SK-N-SH (cell line): ENCODE measurements around the gene LIX1L. TPM values are rescaled to one million over a fixed set of nuclear protein-coding genes. Genes with fewer than 3 reads are reported as not detected.

Source experiments
- CTCF ChIA-PET: fragments of 300-600, 350-600 bp; formaldehyde crosslinking; extraction: SDS; loops from one replicate; lab custom pipeline; 2021; lab: Yijun Ruan, JAX
- POLR2A ChIA-PET: fragments of 350-600 bp; sonication (Branson Sonifier 250); formaldehyde crosslinking; extraction: SDS; loops from one replicate; lab custom pipeline; 2020; ENCODE audit warnings: antibody characterized with exemption, inconsistent platforms; lab: Yijun Ruan, JAX
- DNase-seq: peaks from one replicate; pipeline ENCODE4 v3.0.0; 2012
- H2AFZ ChIP-seq: fragments of 200-600 bp; sonication (generic); 2 replicates; pipeline ENCODE4 v1.8.1; 2016; ENCODE audit warnings: antibody characterized with exemption, mild to moderate bottlenecking, low read depth
- H3F3A ChIP-seq: fragments of 200-600 bp; sonication (generic); replicated peaks from 2 replicates; pipeline ENCODE3; 2016; ENCODE audit warnings: antibody characterized with exemption, mild to moderate bottlenecking; ENCODE audit not compliant: insufficient read depth
- H3K27ac ChIP-seq, 2 experiments: fragments of 200-500 bp in 1 of 2; fragments of 200-600 bp in 1 of 2; sonication (Bioruptor generic) in 1 of 2; sonication (generic), shearing (Covaris generic) in 1 of 2; 2 replicates each; pipeline versions ENCODE4 v1.5.1 to v1.6.1; 2014 to 2016; ENCODE audit warnings: low read depth in 2 of 2, inconsistent platforms in 1 of 2, low read length in 1 of 2, mild to moderate bottlenecking in 1 of 2, mixed read lengths in 1 of 2
- H3K27me3 ChIP-seq: fragments of 200-600 bp; sonication (generic), shearing (Covaris generic); 2 replicates; pipeline ENCODE4 v1.6.1; 2016; ENCODE audit warnings: mixed run types; ENCODE audit not compliant: insufficient read depth
- H3K36me3 ChIP-seq, 2 experiments: fragments of 200-500 bp in 1 of 2; fragments of 200-600 bp in 1 of 2; sonication (Bioruptor generic) in 1 of 2; sonication (generic) in 1 of 2; replicated peaks in 1 of 2; 2 replicates each; pipeline versions ENCODE3 to v1.5.1; 2014 to 2016; ENCODE audit warnings: low read length in 1 of 2, mild to moderate bottlenecking in 1 of 2; ENCODE audit not compliant: insufficient read depth in 2 of 2, control insufficient read depth in 1 of 2
- H3K4me1 ChIP-seq, 2 experiments: fragments of 200-500 bp in 1 of 2; fragments of 200-600 bp in 1 of 2; sonication (Bioruptor generic) in 1 of 2; sonication (generic), shearing (Covaris generic) in 1 of 2; 2 replicates each; pipeline versions ENCODE4 v1.5.1 to v1.6.1; 2014 to 2016; ENCODE audit warnings: low read depth in 1 of 2, low read length in 1 of 2, mixed run types in 1 of 2; ENCODE audit not compliant: insufficient read depth in 2 of 2, control insufficient read depth in 1 of 2
- H3K4me2 ChIP-seq: fragments of 200-600 bp; sonication (generic), shearing (Covaris generic); 2 replicates; pipeline ENCODE4 v1.6.1; 2017; ENCODE audit warnings: mixed run types
- H3K4me3 ChIP-seq, 2 experiments: fragments of 200-500 bp in 1 of 2; fragments of 200-600 bp in 1 of 2; sonication (Bioruptor generic) in 1 of 2; sonication (generic), shearing (Covaris generic) in 1 of 2; 2 replicates each; pipeline versions ENCODE4 v1.5.1 to v1.8.1; 2014 to 2016; ENCODE audit warnings: low read depth in 2 of 2, inconsistent platforms in 1 of 2, low read length in 1 of 2, mild to moderate bottlenecking in 1 of 2, mixed read lengths in 1 of 2, moderate library complexity in 1 of 2
- H3K79me2 ChIP-seq: fragments of 200-600 bp; sonication (generic); 2 replicates; pipeline ENCODE4 v1.8.1; 2017; ENCODE audit warnings: mild to moderate bottlenecking; ENCODE audit not compliant: insufficient read depth
- H3K9ac ChIP-seq: fragments of 200-600 bp; sonication (generic); 2 replicates; pipeline ENCODE4 v1.6.1; 2017; ENCODE audit warnings: mixed run types
- H3K9me2 ChIP-seq: fragments of 200-600 bp; sonication (generic); 2 replicates; pipeline ENCODE4 v1.6.1; 2017; ENCODE audit warnings: mixed run types
- H3K9me3 ChIP-seq: fragments of 200-600 bp; sonication (generic); 2 replicates; pipeline ENCODE4 v1.6.1; 2017; ENCODE audit warnings: mixed run types, mild to moderate bottlenecking, moderate library complexity
- H4K20me1 ChIP-seq: fragments of 200-600 bp; sonication (generic); 2 replicates; pipeline ENCODE4 v1.6.1; 2017; ENCODE audit warnings: mild to moderate bottlenecking, mixed run types; ENCODE audit not compliant: insufficient read depth
- ELF1 ChIP-seq: IDR thresholded peaks from 2 replicates; pipeline ENCODE4 v1.4.0; 2012
- FOSL2 ChIP-seq: IDR thresholded peaks from 2 replicates; pipeline ENCODE4 v1.4.0; 2012; ENCODE audit warnings: low read depth, mild to moderate bottlenecking, moderate library complexity, borderline replicate concordance
- FOXJ3 ChIP-seq: sonication (generic); formaldehyde crosslinking; IDR thresholded peaks from 2 replicates; pipeline ENCODE4 v1.5.1; 2020; ENCODE audit warnings: mild to moderate bottlenecking, missing genetic modification reagents
- GATA2 ChIP-seq: sonication (generic); formaldehyde crosslinking; IDR thresholded peaks from 2 replicates; pipeline ENCODE4 v1.5.0; 2020; ENCODE audit warnings: mild to moderate bottlenecking, missing genetic modification reagents
- IRF3 ChIP-seq: fragments of 150-350 bp; IDR thresholded peaks from 2 replicates; pipeline ENCODE4 v1.6.1; 2016; ENCODE audit warnings: mild to moderate bottlenecking, low read depth, low read length
- JUND ChIP-seq: IDR thresholded peaks from 2 replicates; pipeline ENCODE4 v1.4.0; 2012
- NFIC ChIP-seq: IDR thresholded peaks from 2 replicates; pipeline ENCODE4 v1.4.0; 2012; ENCODE audit warnings: borderline replicate concordance
- PBX3 ChIP-seq: IDR thresholded peaks from 2 replicates; pipeline ENCODE4; 2012
- RAD21 ChIP-seq: IDR thresholded peaks from 2 replicates; pipeline ENCODE4 v1.6.1; 2012; ENCODE audit warnings: mild to moderate bottlenecking, low read length
- REST ChIP-seq: IDR thresholded peaks from 2 replicates; pipeline ENCODE4 v1.6.1; 2012; ENCODE audit warnings: mild to moderate bottlenecking, low read depth, low read length, moderate library complexity
- RFX5 ChIP-seq: IDR thresholded peaks from 2 replicates; pipeline ENCODE4 v1.6.1; 2012; ENCODE audit warnings: mild to moderate bottlenecking, improper control_type of control experiment, low read length
- SMC3 ChIP-seq: IDR thresholded peaks from 2 replicates; pipeline ENCODE4 v1.6.1; 2012; ENCODE audit warnings: low read depth, low read length, improper control_type of control experiment
- USF1 ChIP-seq: IDR thresholded peaks from 2 replicates; pipeline ENCODE4 v1.4.0; 2012; ENCODE audit warnings: low read depth, borderline replicate concordance
- USF2 ChIP-seq: fragments of 150-350 bp; IDR thresholded peaks from 2 replicates; pipeline ENCODE4 v1.6.1; 2017; ENCODE audit warnings: antibody characterized with exemption, low read length, low read depth, borderline replicate concordance
- WGBS: methylation state at CpG from one replicate; pipeline ENCODE4 v1.1.6; 2017; ENCODE audit warnings: low lambda C conversion rate; 5-methylcytosine and 5-hydroxymethylcytosine counted together
- polyA plus RNA-seq, 3 experiments: library from polyadenylated mRNA; depleted of rRNA; stranded (reverse); fragments of >200 nt; gene quantifications; 2 replicates each; pipeline ENCODE4 v1.2.3, GENCODE V29; 2012

LIX1L gene
- polyA plus RNA-seq, 1 of the 3 experiments (the other 2 are of a cell fraction): 39.1 TPM

- TF ChIP-seq ELF1 (peak; percentile 85), GATA2 (CRISPR knock-in tag) (no peak), JUND (peak; percentile 89), SMC3 (peak; percentile 97), RFX5 (no peak), FOSL2 (peak; percentile 94), USF1 (no peak; the same call in 1 of the 2 replicates), USF2 (no peak), RAD21 (peak; percentile 95), REST (peak; percentile 58; the same call in 1 of the 2 replicates), FOXJ3 (no peak)
Measured at GRCh38 chr1:145891587-145892485, 66.0 kb downstream of the LIX1L start (continued).

- POLR2A ChIA-PET: interaction anchor here (0.7 to 1.3 kb wide), 2 partner anchors 18 to 32 kb away, joined by 4 to 5 read pairs; partner anchors contain the start of gene PIAS3
- Histone ChIP-seq H3K9me2 (no peaks in the 10 kb centered on the region), H3K9me3 (no peaks in the 10 kb centered on the region), H3K4me1 (peaks cover 21 to 28% of the 10 kb centered on the region in 2 experiments), H3K36me3 (no peaks in the 10 kb centered on the region), H3K4me3 (0 out of 4 replicates have a peak overlapping the region, but pooled peaks of 1 of the 2 experiments have one; percentile 31), H3K9ac (peak overlapping the region; percentile 57), H2AFZ (peak overlapping the region; percentile 86), H3F3A (peaks cover 20% of the 10 kb centered on the region), H3K27ac (peak overlapping the region; percentile 94 to 98), H3K27me3 (no peaks in the 10 kb centered on the region), H4K20me1 (no peaks in the 10 kb centered on the region), H3K79me2 (no peaks in the 10 kb centered on the region), H3K4me2 (peak overlapping the region; percentile 79)
- 8% methylated on average over 1 of the region's 1 CpG for WGBS
- TF ChIP-seq SMC3: no peak
- TF ChIP-seq PBX3: peak; percentile 32; the same call in 1 of the 2 replicates
- no peak for TF ChIP-seq IRF3
- peak; percentile 40 for TF ChIP-seq NFIC
- no peak for TF ChIP-seq FOSL2
- no peak for DNase-seq
- CTCF ChIA-PET: interaction anchor here (0.6 to 11.0 kb wide), 37 partner anchors 10 to 155 kb away, joined by 3 to 281 read pairs (median 9); partner anchors contain the start of genes ANKRD34A, HJV, ITGA10 and NUDT17
Measured at GRCh38 chr1:145891143-145891542, 66.7 kb downstream of the LIX1L start.
